ENCODE measurements around the gene TAOK2.

DNA sequence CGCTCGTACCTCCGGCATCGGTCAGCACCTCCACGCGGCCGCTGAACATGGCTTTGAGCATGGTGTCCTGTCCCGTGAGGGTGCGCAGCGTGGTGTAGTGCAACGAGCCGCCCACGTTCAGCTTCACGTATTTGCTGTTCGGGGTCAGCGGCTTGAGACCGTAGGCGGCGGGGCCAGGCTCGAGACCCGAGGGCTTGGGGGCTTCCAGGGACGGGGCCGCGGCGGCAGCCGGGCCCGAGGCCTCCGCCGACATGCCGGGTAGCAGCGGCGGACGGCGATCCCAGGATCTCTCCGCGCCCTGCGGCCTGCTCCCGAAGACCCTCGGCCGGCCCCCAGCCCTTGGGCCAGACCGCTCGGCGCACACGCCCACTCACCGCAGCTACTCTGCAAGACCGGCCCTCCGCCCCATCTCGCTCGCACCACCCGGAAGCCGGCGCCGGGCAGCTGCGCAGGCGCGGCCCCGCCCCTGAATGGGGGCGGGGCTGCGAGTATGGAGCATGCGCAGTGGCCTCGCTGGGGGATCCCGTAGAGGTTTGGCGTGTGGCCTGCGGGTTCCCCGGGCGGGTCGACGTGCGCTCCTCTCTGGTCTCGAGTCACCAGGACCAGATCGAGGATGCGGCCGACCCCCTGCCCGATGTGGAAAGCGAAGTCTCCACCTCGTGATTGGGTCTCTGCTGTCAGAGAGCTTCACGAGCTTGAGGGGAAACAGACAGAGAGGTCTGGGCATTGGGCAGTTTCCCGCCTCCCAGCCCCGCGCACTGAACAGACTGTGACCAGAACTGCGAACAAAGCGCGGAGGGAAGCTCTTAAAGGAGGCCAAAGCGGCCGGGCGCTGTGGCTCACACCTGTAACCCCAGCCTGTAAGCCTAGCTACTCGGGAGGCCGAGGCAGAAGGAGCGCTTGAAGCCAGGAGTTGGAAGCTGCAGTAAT lies 47.6 kb upstream of the TAOK2 start, which contains the start of gene KCTD13:
- TF ChIP-seq, protein P1, sequence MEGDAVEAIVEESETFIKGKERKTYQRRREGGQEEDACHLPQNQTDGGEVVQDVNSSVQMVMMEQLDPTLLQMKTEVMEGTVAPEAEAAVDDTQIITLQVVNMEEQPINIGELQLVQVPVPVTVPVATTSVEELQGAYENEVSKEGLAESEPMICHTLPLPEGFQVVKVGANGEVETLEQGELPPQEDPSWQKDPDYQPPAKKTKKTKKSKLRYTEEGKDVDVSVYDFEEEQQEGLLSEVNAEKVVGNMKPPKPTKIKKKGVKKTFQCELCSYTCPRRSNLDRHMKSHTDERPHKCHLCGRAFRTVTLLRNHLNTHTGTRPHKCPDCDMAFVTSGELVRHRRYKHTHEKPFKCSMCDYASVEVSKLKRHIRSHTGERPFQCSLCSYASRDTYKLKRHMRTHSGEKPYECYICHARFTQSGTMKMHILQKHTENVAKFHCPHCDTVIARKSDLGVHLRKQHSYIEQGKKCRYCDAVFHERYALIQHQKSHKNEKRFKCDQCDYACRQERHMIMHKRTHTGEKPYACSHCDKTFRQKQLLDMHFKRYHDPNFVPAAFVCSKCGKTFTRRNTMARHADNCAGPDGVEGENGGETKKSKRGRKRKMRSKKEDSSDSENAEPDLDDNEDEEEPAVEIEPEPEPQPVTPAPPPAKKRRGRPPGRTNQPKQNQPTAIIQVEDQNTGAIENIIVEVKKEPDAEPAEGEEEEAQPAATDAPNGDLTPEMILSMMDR (IDR thresholded peaks at IDR 0.05): no peak
- peak; percentile 86 for TF ChIP-seq POLR2A (IDR thresholded peaks at IDR 0.05)

Measured in Peyer's patch (tissue), 4 donors.